K562 (cell line): Measurements from ENCODE around the gene SMIM22. TPM values are rescaled to one million over a fixed set of nuclear protein-coding genes. Genes with fewer than 3 reads are reported as not detected.

ENCODE experiments used
- ATAC-seq: fragments of 200-7000 bp; cut with Tn5 transposase; 3 replicates; pipeline ENCODE4 v1.9.1; 2020; ENCODE audit warnings: moderate library complexity
- BruUV-seq: library from RNA; stranded (reverse); fragments of 400-500 nt; replicated peaks from 2 replicates; lab custom pipeline; 2021; lab: Mats Ljungman, UMichigan
- CTCF ChIA-PET: fragments of 300-600 bp; formaldehyde crosslinking; extraction: SDS; loops from one replicate; lab custom pipeline; 2021; ENCODE audit warnings: low intra/inter-chr PET ratio; lab: Yijun Ruan, JAX
- POLR2A ChIA-PET: fragments of 300-600, 350-650 bp; sonication (Branson Sonifier 250); formaldehyde crosslinking; extraction: SDS; loops from one replicate; lab custom pipeline; 2021; ENCODE audit warnings: antibody characterized with exemption, inconsistent platforms; lab: Yijun Ruan, JAX
- DNase-seq, 4 experiments: peaks; one replicate each; pipeline versions ENCODE4 v3.0.0 to v3.0.0-alpha.2; 2011 to 2018; ENCODE audit warnings: low spot score in 3 of 4, mixed read lengths in 3 of 4; ENCODE audit errors: extremely low read depth in 1 of 4
- FAIRE-seq: peaks from 2 replicates; lab custom pipeline; 2011; peaks lifted over from hg19 to GRCh38; lab: Jason Lieb, UNC
- H2AFZ ChIP-seq: 2 replicates; pipeline ENCODE4 v1.6.0; 2011; ENCODE audit warnings: low read depth, low read length, control low read depth, inconsistent platforms
- H3K27ac ChIP-seq: fragments of 200-600 bp; 3 replicates; pipeline ENCODE4 v1.8.0; 2011; ENCODE audit warnings: low read depth, mild to moderate bottlenecking, control low read depth, inconsistent platforms, low read length, moderate library complexity, mixed read lengths; ENCODE audit errors: extremely low read depth
- H3K27me3 ChIP-seq, 2 experiments: fragments of 300-600 bp in 1 of 2; 2 replicates in 1 of 2; 3 replicates in 1 of 2; pipeline versions ENCODE4 v1.6.0 to v1.8.0; 2011; ENCODE audit warnings: inconsistent platforms in 2 of 2, low read length in 2 of 2, mild to moderate bottlenecking in 1 of 2, mixed read lengths in 1 of 2, moderate library complexity in 1 of 2; ENCODE audit not compliant: control insufficient read depth in 2 of 2, insufficient read depth in 2 of 2
- H3K36me3 ChIP-seq: fragments of 300-600 bp; 3 replicates; pipeline ENCODE4 v1.8.0; 2011; ENCODE audit warnings: mild to moderate bottlenecking, low read length, inconsistent platforms; ENCODE audit not compliant: control insufficient read depth, insufficient read depth
- H3K4me1 ChIP-seq, 2 experiments: fragments of 200-600 bp in 1 of 2; replicated peaks in 1 of 2; 2 replicates in 1 of 2; 3 replicates in 1 of 2; pipeline versions ENCODE4 v1.5.1 to v1.8.0; 2011; ENCODE audit warnings: inconsistent platforms in 2 of 2, low read length in 2 of 2, mild to moderate bottlenecking in 1 of 2, mixed read lengths in 1 of 2, moderate library complexity in 1 of 2; ENCODE audit not compliant: control insufficient read depth in 2 of 2, insufficient read depth in 2 of 2
- H3K4me2 ChIP-seq: 2 replicates; pipeline ENCODE4 v1.6.1; 2011; ENCODE audit warnings: low read length, control low read depth, inconsistent platforms, mixed read lengths; ENCODE audit not compliant: insufficient read depth
- H3K4me3 ChIP-seq: fragments of 200-600 bp; sonication (generic), shearing (Covaris generic); 2 replicates; pipeline ENCODE4 v1.5.1; 2016; ENCODE audit warnings: control low read depth, inconsistent platforms
- H3K79me2 ChIP-seq: fragments of 200-600 bp; 3 replicates; pipeline ENCODE4 v1.8.0; 2011; ENCODE audit warnings: low read length, inconsistent platforms; ENCODE audit not compliant: control insufficient read depth, insufficient read depth
- H3K9ac ChIP-seq, 2 experiments: 2 replicates each; pipeline versions ENCODE4 v1.6.0 to v1.6.1; 2011; ENCODE audit warnings: low read depth in 2 of 2, low read length in 2 of 2, control low read depth in 1 of 2, inconsistent platforms in 1 of 2, mild to moderate bottlenecking in 1 of 2, mixed read lengths in 1 of 2; ENCODE audit not compliant: insufficient read depth in 1 of 2
- H3K9me1 ChIP-seq: one replicate; pipeline ENCODE4 v1.6.0; 2011; ENCODE audit warnings: inconsistent platforms, mild to moderate bottlenecking, low read length, moderate library complexity; ENCODE audit not compliant: control insufficient read depth, insufficient read depth
- H3K9me3 ChIP-seq: replicated peaks from 2 replicates; pipeline ENCODE4 v1.5.1; 2011; ENCODE audit warnings: low read depth, low read length, inconsistent platforms; ENCODE audit not compliant: control insufficient read depth, insufficient read depth
- H4K20me1 ChIP-seq: replicated peaks from 2 replicates; pipeline ENCODE4 v1.6.1; 2011; ENCODE audit warnings: low read length, inconsistent platforms, mixed read lengths; ENCODE audit not compliant: control insufficient read depth, insufficient read depth
- COPS2 ChIP-seq: fragments of 450-650 bp; conservative IDR thresholded peaks from 2 replicates; pipeline ENCODE4 v1.6.1; 2016; ENCODE audit warnings: mild to moderate bottlenecking, moderate library complexity
- RREB1 ChIP-seq: fragments of 250-450 bp; sonication (Bioruptor Pico); IDR thresholded peaks from 2 replicates; pipeline ENCODE4 v1.4.0; 2020
- SIRT6 ChIP-seq: IDR thresholded peaks from one replicate; pipeline ENCODE4 v1.6.1; 2012; ENCODE audit warnings: low read depth, mild to moderate bottlenecking, control low read depth, inconsistent platforms, low read length, moderate library complexity
- WGBS: fragments of 100-300 bp; shearing (Covaris generic); methylation state at CpG from one replicate; pipeline ENCODE4 v1.1.6; 2016; ENCODE audit warnings: low coverage, mixed read lengths; ENCODE audit not compliant: insufficient coverage; ENCODE audit errors: missing lambda C conversion rate; 5-methylcytosine and 5-hydroxymethylcytosine counted together
- in situ Hi-C: fragments of 300-500 bp; cut with MboI; formaldehyde crosslinking; loops from 4 replicates; pipeline ENCODE4 v1.15.0; 2018; ENCODE audit warnings: inconsistent platforms, mixed read lengths
- intact Hi-C: fragments of 100-400 bp; cut with micrococcal nuclease; formaldehyde crosslinking; loops from 2 replicates; pipeline ENCODE4 v1.14.2; 2022
- polyA plus RNA-seq, 8 experiments: library from polyadenylated mRNA; depleted of rRNA in 4 of 8; stranded (reverse) in 5 of 8; unstranded in 3 of 8; fragments of >200 nt; fragmentation: Nextera tagmentation in 2 of 8; fragmentation: Illumina TruSeq in 1 of 8; extraction: Ambion mirVana in 2 of 8; extraction: Trizol in 1 of 8; gene quantifications; 2 replicates each; pipeline versions ENCODE4 v1.2.1 to v1.2.3, GENCODE V29; 2011 to 2014; ENCODE audit warnings: inconsistent platforms in 1 of 8, missing spikeins in 1 of 8
- total RNA-seq, 7 experiments: library from RNA; depleted of rRNA in 6 of 7; stranded (reverse); fragments of >200 nt in 6 of 7; fragmentation: Illumina TruSeq in 2 of 7; extraction: Trizol in 2 of 7; gene quantifications; 2 replicates each; pipeline versions ENCODE4 v1.2.1 to v1.2.3, GENCODE V29; 2011 to 2021; ENCODE audit warnings: low replicate concordance in 1 of 7

SMIM22 gene
- total and polyA plus RNA-seq, 9 of the 15 experiments (the other 6 are each of a cell fraction or from before 2014, with no cell fraction given) = not detected

- TF ChIP-seq RREB1 (CRISPR knock-in tag) = no peak
- TF ChIP-seq COPS2 = no peak
These were observed 33.0 kb upstream of the SMIM22 start (continued) for GRCh38 chr16:4762205-4762604.

GRCh38 chr16:4763791-4764190 lies 31.4 kb upstream of the SMIM22 start:
- DNase-seq = no peak
- intact Hi-C loops = no loop called here
- TF ChIP-seq SIRT6 = no peak
- TF ChIP-seq, all 486 proteins: peak for 0
- Histone ChIP-seq H3K9me3 (no peaks in the 10 kb centered on the region), H3K4me1 (peaks cover 14 to 44% of the 10 kb centered on the region in 2 experiments), H3K9ac (peak overlapping the region in 1 of 2 experiments; percentile 55; a peak in 1 of 4 replicates), H3K27me3 (no peaks in the 10 kb centered on the region), H3K79me2 (peaks cover 21% of the 10 kb centered on the region), H2AFZ (no peak overlapping the region), H3K4me2 (no peak overlapping the region), H3K27ac (no peak overlapping the region), H3K4me3 (no peak overlapping the region), H3K36me3 (peaks cover 57% of the 10 kb centered on the region; the same call in 2 of the 3 replicates), H4K20me1 (no peaks in the 10 kb centered on the region), H3K9me1 (no peaks in the 10 kb centered on the region)
- ATAC-seq (no peak), FAIRE-seq (no peak)
- ChIA-PET POLR2A (no interaction called here), CTCF (interaction anchor here (0.7 kb wide), 1 partner anchor 193 kb away, joined by 3 read pairs; no protein-coding TSS in a partner anchor)
- BruUV-seq = no TSS peak
- 93% methylated on average over 7 of the region's 7 CpGs for WGBS
- in situ Hi-C loops = no loop called here
